Measurements from ENCODE around the gene IBTK. TPM values are rescaled to one million over a fixed set of nuclear protein-coding genes. Genes with fewer than 3 reads are reported as not detected.

Gene IBTK
- total RNA-seq, 1 experiment from 2014 or later, result 17.1 TPM

- no peak overlapping the region for H3T11ph ChIP-seq (ENCODE audit: low read length)
- no peak overlapping the region for H2AK5ac ChIP-seq (ENCODE audit: insufficient read length, low read length)
- no peak overlapping the region for H3K4me3 Mint-ChIP-seq
- no peak overlapping the region for H2BK20ac ChIP-seq (ENCODE audit: low read depth, low read length, poor library complexity, severe bottlenecking)
- H3K9ac ChIP-seq (ENCODE audit: extremely low read depth, insufficient read length, low read length), result no peak overlapping the region
- no peaks in the 10 kb centered on the region for H3K23me2 ChIP-seq (ENCODE audit: insufficient read length, low read depth, low read length, poor library complexity, severe bottlenecking)
- H3K4me1 Mint-ChIP-seq, result no peaks in the 10 kb centered on the region
- H2BK5ac ChIP-seq (ENCODE audit: insufficient read length, low read length), result no peak overlapping the region
- no peaks in the 10 kb centered on the region for H3K79me1 ChIP-seq (ENCODE audit: insufficient read depth, low read depth, low read length, poor library complexity, severe bottlenecking)
- no peak overlapping the region for H3K4me2 ChIP-seq (ENCODE audit: insufficient read depth, insufficient read length, low read length)
- H2BK15ac ChIP-seq (ENCODE audit: low read depth, low read length), result no peak overlapping the region
- no peaks in the 10 kb centered on the region for H3K4me1 ChIP-seq (ENCODE audit: insufficient read depth, low read length)
- H3K27ac Mint-ChIP-seq, result no peak overlapping the region
- H4K5ac ChIP-seq (ENCODE audit: insufficient read length, low read depth, low read length), result no peak overlapping the region
- WGBS (ENCODE audit: extremely low coverage, insufficient read length, low lambda C conversion rate), result no CpG with 5 or more reads among the region's 2 CpGs
- no peak overlapping the region for H2BK120ac ChIP-seq (ENCODE audit: low read depth, low read length, poor library complexity, severe bottlenecking)
- DNase-seq, result no peak
- no peak overlapping the region for H4K8ac ChIP-seq (replicated peaks; ENCODE audit: insufficient read length, low read depth, low read length)
- no peak overlapping the region for H3K23ac ChIP-seq (ENCODE audit: insufficient read length, low read depth, low read length)
- H3K36me3 Mint-ChIP-seq (ENCODE audit: insufficient read depth in 1 of 3, low read depth in 3 of 3), result peaks cover 15 to 62% (median 53%) of the 10 kb centered on the region in 3 experiments; a peak in 6 of 7 replicates
- H4K20me1 ChIP-seq (ENCODE audit: control insufficient read depth, insufficient read depth, insufficient read length), result no peaks in the 10 kb centered on the region
- no peaks in the 10 kb centered on the region for H3K9me3 ChIP-seq (ENCODE audit: control insufficient read depth, low read depth, low read length)
- no peak overlapping the region for H2AFZ ChIP-seq (ENCODE audit: low read length)
- H3K14ac ChIP-seq (ENCODE audit: insufficient read depth, low read length), result no peak overlapping the region
- H3K9me3 Mint-ChIP-seq, result no peaks in the 10 kb centered on the region
- no peak overlapping the region for H4K91ac ChIP-seq (ENCODE audit: insufficient read length, low read depth, low read length)
- H3K27me3 ChIP-seq (ENCODE audit: insufficient read depth, low read length), result no peaks in the 10 kb centered on the region
- H3K79me2 ChIP-seq (ENCODE audit: insufficient read depth, low read length), result no peaks in the 10 kb centered on the region
- H3K18ac ChIP-seq (ENCODE audit: insufficient read length, low read depth, low read length), result no peak overlapping the region
- TF ChIP-seq, protein P1, sequence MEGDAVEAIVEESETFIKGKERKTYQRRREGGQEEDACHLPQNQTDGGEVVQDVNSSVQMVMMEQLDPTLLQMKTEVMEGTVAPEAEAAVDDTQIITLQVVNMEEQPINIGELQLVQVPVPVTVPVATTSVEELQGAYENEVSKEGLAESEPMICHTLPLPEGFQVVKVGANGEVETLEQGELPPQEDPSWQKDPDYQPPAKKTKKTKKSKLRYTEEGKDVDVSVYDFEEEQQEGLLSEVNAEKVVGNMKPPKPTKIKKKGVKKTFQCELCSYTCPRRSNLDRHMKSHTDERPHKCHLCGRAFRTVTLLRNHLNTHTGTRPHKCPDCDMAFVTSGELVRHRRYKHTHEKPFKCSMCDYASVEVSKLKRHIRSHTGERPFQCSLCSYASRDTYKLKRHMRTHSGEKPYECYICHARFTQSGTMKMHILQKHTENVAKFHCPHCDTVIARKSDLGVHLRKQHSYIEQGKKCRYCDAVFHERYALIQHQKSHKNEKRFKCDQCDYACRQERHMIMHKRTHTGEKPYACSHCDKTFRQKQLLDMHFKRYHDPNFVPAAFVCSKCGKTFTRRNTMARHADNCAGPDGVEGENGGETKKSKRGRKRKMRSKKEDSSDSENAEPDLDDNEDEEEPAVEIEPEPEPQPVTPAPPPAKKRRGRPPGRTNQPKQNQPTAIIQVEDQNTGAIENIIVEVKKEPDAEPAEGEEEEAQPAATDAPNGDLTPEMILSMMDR (conservative IDR thresholded peaks at IDR 0.05), result no peak
- no peak overlapping the region for H2BK12ac ChIP-seq (ENCODE audit: insufficient read length, low read depth, low read length)
- no peak overlapping the region for H3K27ac ChIP-seq (ENCODE audit: insufficient read length, low read depth, low read length)
- H3K27me3 Mint-ChIP-seq (ENCODE audit: low read depth), result no peaks in the 10 kb centered on the region
- no peak overlapping the region for H3K4ac ChIP-seq (ENCODE audit: low read depth, low read length)
- H3K56ac ChIP-seq (ENCODE audit: insufficient read length, low read depth, low read length), result no peak overlapping the region
Measured at GRCh38 chr6:82220167-82220566, 27.4 kb downstream of the IBTK start.

All from H9 (cell line).